NT2/D1 (cell line): ENCODE data around the gene PARD3.

Source experiments
- SUZ12 ChIP-seq: IDR thresholded peaks from 2 replicates; pipeline ENCODE4 v1.6.1; 2011; ENCODE audit not compliant: insufficient read length, insufficient read depth; ENCODE audit errors: extremely low read depth
- YY1 ChIP-seq: IDR thresholded peaks from 2 replicates; pipeline ENCODE4 v1.6.1; 2011; ENCODE audit not compliant: insufficient read length, insufficient read depth
- ZNF274 ChIP-seq: IDR thresholded peaks from 2 replicates; pipeline ENCODE4 v1.6.1; 2011; ENCODE audit warnings: mild to moderate bottlenecking, low read depth, low read length

DNA sequence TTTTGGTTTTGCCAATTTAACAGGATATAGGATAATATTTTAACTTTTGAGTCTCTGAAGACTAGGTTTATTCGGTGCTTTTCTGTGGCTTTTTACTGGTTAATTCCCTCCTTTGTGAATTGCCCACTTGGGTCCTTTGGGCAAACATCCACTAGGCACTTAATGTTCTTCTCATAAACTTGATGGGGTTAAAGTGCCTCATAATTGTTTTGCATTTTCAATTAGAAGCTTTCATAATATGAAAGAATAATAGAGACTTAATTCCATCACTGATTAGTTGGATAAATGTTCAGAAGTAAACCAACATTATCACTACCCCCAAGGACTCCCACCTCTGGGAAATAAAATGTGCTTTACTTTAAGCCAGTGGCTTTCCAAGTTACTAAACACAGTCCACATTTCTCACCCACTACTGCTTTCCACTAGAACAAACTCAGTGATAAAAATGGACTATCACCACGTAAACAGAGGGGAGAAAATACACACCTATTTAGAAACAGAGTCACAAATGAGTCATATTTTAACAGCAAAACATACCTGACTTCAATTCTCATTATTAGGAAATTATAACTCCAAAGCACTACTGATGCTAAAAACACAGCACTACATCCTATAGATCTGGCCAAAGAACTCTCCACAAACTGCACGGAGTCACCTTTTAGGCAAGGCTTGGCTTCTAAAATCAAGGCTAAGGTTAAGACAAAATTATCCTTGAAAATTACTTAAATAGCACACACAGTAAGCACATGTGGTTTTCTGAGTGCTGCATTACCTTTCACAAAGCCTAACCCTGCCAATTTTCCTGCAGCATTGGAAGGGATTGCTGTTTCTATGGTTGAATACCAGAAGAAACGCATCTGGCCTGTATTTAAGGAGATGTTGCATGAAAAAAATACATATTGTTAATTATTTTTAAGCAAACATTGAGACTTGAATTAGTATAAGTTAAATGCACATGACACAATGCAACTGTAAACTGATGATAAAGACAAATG is 41.2 kb downstream of the PARD3 start:
- TF ChIP-seq YY1: no peak
- TF ChIP-seq SUZ12: no peak
- no peak for TF ChIP-seq ZNF274
